HCT116 (cell line): Measurements from ENCODE around the gene RNF112.

ENCODE experiments used
- CEBPB ChIP-seq: IDR thresholded peaks from 2 replicates; pipeline ENCODE4 v1.6.1; 2012; ENCODE audit warnings: low read depth
- EGR1 ChIP-seq: IDR thresholded peaks from 2 replicates; pipeline ENCODE4 v1.6.1; 2012; ENCODE audit warnings: low read depth
- ELF1 ChIP-seq: IDR thresholded peaks from 2 replicates; pipeline ENCODE4 v1.6.1; 2012; ENCODE audit warnings: low read depth, borderline replicate concordance
- POLR2A ChIP-seq: IDR thresholded peaks from 2 replicates; pipeline ENCODE4 v1.7.0; 2011; ENCODE audit warnings: borderline replicate concordance; ENCODE audit not compliant: insufficient read depth, insufficient read length; ENCODE audit errors: extremely low read depth
- TF ChIP-seq, protein P1 (sequence below): IDR thresholded peaks from 2 replicates; pipeline ENCODE4 v1.6.1; 2012
- TF ChIP-seq, protein P2 (sequence below), 3 experiments: fragments of 200-600 bp in 1 of 3; sonication (generic) in 1 of 3; IDR thresholded peaks in 2 of 3; conservative IDR thresholded peaks in 1 of 3; 2 replicates each; pipeline ENCODE4 v1.5.1; 2012 to 2017; ENCODE audit warnings: low read depth in 2 of 3, low read length in 2 of 3, antibody characterized with exemption in 1 of 3, borderline replicate concordance in 1 of 3, control low read depth in 1 of 3, mild to moderate bottlenecking in 1 of 3, mixed read lengths in 1 of 3, mixed run types in 1 of 3, moderate library complexity in 1 of 3; ENCODE audit not compliant: insufficient read depth in 1 of 3

DNA sequence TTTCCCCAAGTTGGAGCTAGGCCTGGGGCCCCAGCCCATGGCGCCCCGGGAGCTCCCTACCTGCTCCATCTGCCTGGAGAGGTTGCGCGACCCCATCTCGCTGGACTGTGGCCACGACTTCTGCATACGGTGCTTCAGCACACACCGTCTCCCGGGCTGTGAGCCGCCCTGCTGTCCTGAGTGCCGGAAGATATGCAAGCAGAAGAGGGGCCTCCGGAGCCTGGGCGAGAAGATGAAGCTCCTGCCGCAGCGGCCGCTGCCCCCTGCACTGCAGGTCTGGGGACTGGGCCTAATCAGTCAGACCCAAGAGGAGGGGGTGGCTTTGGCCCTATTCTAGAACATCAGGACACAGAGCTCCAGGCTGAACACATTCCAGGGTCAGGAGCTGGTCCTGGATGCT lies 1.5 kb downstream of the RNF112 start:
- TF ChIP-seq, protein P1, sequence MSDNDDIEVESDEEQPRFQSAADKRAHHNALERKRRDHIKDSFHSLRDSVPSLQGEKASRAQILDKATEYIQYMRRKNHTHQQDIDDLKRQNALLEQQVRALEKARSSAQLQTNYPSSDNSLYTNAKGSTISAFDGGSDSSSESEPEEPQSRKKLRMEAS: no peak
- TF ChIP-seq CEBPB (no peak), ELF1 (no peak), EGR1 (no peak), POLR2A (no peak)
- TF ChIP-seq, protein P2, sequence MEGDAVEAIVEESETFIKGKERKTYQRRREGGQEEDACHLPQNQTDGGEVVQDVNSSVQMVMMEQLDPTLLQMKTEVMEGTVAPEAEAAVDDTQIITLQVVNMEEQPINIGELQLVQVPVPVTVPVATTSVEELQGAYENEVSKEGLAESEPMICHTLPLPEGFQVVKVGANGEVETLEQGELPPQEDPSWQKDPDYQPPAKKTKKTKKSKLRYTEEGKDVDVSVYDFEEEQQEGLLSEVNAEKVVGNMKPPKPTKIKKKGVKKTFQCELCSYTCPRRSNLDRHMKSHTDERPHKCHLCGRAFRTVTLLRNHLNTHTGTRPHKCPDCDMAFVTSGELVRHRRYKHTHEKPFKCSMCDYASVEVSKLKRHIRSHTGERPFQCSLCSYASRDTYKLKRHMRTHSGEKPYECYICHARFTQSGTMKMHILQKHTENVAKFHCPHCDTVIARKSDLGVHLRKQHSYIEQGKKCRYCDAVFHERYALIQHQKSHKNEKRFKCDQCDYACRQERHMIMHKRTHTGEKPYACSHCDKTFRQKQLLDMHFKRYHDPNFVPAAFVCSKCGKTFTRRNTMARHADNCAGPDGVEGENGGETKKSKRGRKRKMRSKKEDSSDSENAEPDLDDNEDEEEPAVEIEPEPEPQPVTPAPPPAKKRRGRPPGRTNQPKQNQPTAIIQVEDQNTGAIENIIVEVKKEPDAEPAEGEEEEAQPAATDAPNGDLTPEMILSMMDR (IDR thresholded peaks at IDR 0.05 in 2 of 3, conservative IDR thresholded peaks at IDR 0.05 in 1 of 3; ENCODE audit: borderline replicate concordance in 1 of 3, insufficient read depth in 1 of 3, low read depth in 2 of 3, low read length in 2 of 3): no peak
